AG09319 (cell line): Measurements from ENCODE around the gene TMEM52.

Experiments
- DNase-seq: peaks from one replicate; pipeline ENCODE4 v3.0.0-alpha.2; 2010; ENCODE audit warnings: low read depth; ENCODE audit errors: extremely low read depth
- CTCF ChIP-seq: IDR thresholded peaks from 2 replicates; pipeline ENCODE4 v1.5.1; 2011; ENCODE audit warnings: low read depth, mild to moderate bottlenecking, inconsistent platforms, low read length, moderate library complexity

The TMEM52 gene

GRCh38 chr1:1900883-1901640 is 18.0 kb downstream of the TMEM52 start:
- no peak for DNase-seq
- TF ChIP-seq CTCF, result no peak

- no peak for DNase-seq
- TF ChIP-seq CTCF, result no peak
These were observed 19.1 kb downstream of the TMEM52 start for GRCh38 chr1:1899967-1900327.

GRCh38 chr1:1899266-1899966 is 19.7 kb downstream of the TMEM52 start:
- TF ChIP-seq CTCF, result no peak; the same call in 1 of the 2 replicates
- DNase-seq, result no peak

GRCh38 chr1:1898246-1898933 is 20.7 kb downstream of the TMEM52 start:
- TF ChIP-seq CTCF, result no peak
- DNase-seq, result no peak

GRCh38 chr1:1895456-1896336 is 23.4 kb downstream of the TMEM52 start:
- no peak for DNase-seq
- TF ChIP-seq CTCF, result no peak

- no peak for TF ChIP-seq CTCF
- no peak for DNase-seq
These were observed 24.0 kb downstream of the TMEM52 start for GRCh38 chr1:1895060-1895418.
